ENCODE measurements around the gene OTUD5.

OTUD5 gene

DNA sequence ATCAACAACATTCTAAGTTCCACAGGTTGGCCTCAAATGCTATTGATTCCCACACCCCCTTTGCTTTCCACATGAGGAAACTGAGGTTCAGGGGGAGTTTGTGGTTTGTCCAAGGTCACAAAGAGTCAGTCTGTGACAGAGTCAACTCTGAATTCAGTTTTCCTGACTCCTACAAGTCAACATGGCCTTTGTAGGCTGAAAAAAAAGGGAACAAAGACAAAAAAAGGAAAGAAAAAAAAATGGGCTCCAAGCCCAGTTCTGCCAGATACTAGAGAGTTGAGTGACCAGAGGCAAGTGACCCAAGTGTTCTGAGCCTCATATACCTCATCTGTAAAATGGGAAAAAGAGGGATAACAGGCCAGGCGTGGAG, 22.1 kb downstream of the OTUD5 start:
- DNase-seq: no peak

DNA sequence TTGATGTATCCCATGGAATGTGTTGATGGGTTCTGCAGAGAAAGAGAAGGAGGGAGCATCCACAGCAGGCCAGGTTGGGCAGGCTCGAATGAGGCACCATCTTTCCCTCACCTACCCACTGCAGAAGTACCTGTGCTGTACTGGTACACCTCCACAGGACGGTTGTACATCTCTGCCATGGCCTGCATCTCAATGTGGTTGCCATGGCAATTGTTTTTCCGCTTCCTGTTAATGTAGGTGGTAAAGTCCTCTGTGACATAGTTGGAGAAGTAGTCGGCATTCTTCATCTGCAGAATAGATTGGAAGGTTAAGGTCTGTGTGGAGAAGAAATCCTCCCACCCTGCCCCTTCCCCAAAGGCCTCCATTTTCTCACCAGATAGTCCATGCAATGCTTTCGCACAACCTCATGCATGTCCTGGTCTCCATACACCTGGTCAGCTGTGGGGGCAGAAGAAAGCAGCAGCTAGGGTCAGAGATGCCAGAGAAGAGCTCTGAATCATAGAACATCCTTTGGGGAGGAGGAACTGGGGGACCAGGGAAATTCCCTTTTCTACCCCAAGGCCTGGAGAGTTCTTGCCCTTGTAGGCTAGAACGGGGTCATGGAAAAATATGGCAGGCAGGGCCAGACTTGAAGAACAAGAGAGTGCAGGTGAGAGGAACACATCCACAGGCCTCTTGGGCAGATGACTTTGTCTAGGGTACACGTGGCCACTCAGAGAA, 22.7 kb downstream of the OTUD5 start:
- DNase-seq: no peak

DNA sequence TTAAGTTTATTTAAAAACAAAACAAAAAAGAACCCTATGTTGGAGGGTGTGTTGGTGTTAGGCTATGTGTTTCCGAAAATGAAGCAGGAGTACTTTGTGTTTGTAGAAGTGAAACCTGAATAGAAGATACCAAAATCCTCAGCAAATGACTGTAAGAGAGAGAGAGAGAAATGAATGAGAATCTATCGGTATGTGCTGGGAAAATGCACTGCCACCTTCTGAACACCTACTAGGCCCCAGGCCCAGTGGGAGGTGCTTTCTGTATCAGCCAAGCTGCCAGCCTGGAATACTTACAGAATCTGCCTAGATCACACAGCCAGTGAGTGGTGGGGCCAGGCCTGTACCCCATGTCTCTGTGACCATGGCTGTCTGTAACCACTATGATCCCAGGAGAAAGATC, 23.6 kb downstream of the OTUD5 start:
- no peak for DNase-seq

DNA sequence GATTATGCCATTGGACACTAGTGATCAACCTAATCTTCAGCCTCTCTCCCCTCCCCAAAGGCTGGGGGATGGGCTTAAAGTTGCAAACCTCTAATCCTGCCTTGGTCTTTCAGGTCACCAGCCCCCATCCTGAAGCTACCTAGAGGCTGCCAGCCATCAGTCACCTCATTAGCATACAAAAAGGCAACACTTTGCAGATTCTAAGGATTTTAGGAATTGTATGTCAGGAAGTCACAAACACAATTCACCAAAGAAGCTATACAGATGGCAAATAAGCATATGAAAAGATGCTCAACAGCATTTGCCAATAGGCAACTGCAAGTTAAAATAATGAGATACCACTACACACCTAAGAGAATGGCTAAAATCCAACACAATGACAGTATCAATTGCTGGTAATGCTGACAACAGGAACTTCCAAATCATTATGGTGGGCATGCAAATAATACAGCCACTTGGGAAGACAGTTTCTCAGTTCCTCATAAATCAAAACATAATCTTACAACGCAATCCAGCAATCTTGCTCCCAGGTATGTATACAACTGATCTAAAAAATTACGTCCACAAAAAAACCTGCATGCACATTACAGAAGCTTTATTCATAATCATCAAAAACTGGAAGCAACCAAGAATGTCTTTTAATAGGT, 29.5 kb downstream of the OTUD5 start:
- DNase-seq: no peak

DNA sequence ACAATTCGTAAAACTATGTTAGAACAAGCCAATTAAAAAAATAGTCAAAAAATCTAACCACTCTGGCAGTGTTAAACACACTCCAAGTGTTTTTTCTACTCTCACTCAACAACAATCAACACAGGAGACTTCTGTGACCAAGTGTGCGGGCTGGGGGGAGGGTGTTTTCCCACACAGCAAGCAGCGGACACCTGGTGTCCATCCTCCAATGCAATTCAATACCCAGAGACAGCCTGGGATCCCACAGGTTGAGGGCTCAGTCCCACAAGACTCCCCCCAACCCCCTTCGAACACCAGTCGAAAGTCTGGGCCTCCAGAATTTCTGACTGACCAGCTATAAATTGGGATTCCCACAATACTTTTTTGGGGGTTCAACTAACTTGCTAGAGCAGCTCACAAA, 30.3 kb downstream of the OTUD5 start:
- DNase-seq: no peak

DNA sequence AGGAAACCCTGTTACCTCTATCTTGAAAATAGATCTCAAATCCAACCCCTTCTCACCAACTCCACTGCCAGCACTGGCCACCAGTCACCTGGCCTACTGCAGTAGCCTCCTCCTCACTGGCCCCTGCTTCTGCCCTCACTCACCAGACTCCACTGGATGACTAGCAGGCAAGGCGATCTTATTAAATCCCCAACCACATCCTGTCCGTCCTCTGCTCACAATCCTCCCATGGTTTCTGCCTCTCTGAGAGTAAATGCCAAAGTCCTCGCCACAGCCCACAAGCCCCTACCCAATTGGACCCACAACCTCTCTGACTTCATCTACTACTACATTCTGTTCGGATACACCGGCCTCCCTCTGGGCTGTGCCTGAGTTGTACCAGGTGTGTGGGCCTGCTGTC, 33.1 kb downstream of the OTUD5 start:
- no peak for DNase-seq

DNA sequence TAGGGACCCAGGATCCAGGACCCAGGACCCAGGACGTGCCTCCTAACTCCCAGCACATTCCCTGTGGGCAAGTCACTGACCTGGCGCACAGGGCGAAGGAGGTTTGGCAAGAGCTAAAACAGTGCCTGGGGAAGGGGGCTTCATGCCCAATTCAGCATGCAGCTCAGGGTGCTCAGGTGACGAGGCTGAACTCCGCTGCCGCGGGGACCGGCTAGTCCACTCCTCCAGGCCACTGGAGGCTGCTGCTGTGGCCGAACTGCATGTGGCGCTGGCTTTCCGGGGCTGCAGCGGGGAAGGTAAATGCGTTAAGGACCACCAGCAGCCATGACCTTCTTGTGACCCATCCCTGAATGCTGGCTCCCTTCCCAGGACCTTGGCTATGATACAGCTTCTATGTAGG, 33.6 kb downstream of the OTUD5 start:
- DNase-seq: no peak

DNA sequence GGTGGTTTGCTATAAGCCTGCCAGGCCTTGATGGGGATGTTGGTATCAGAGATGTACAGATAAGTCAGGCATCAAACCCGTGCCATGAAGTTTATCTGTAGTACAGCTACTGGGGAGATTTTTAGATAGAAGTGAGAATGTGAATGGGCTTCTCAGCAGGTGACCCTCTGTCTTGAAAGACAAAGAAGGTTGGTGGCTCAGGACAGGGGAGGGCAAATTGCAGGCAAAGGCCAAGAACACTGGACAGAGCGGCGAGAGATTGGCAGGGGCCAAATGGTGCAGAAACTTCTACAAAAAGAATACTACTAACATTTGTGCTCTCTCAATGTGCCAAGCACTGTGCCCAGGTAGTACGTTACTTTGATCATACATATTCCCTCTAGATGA, 36.7 kb downstream of the OTUD5 start:
- no peak for DNase-seq

DNA sequence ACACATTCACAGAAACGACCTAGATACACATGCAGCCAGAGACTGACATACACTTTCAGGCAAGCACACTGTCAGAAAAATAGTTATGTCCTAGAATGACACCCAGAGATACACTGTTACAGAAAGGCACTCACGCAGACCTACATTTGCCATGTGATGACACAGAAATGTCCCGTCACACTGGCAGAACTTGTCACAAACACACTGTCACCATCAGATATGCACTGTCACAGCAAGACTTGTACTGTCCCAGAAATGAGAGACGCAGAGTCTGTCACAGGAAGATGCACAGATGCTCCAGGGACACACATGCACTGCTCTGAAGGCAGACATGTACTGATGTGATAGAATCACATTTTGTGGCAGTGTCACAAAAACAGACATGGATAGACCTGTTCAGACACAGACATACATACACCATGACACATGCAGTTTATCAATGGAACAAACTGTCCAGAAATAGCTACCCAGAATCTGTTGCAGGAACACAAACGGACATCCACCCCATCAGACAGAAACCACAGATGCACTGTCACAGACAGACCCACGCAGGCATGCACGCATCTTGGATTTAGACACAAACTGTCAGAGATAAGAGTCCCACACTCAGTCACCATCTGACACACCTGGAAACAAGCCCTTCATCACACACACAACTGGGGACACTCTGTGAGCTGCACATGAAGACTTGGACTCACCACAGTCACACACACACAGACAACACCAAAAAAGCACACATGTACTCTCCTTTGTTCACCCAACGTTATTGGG, 37.3 kb downstream of the OTUD5 start:
- DNase-seq: no peak

DNA sequence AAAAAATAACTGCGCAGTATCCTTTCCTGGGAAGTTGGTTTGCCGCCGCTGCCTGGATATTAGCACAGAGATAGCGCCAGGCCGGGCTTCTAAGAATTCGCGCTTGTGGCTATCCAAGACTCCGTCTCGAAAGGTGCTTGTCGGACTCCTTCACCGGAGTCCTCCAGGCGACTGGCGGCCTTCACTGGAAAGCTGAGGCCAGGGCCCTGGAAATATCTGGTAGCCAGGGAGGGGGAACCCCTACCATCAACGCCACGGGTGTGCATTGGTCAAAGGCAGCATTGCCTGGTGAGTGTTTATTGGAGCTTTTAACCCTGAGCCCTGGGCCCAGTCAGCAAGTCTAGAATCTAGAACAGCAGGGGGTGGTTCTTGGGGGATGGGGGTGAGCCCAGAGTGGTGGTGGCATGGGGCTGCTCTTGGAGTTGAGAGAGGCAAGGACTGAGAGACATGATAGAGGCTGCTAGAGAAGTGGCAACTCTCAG, 38.0 kb downstream of the OTUD5 start:
- DNase-seq: no peak

DNA sequence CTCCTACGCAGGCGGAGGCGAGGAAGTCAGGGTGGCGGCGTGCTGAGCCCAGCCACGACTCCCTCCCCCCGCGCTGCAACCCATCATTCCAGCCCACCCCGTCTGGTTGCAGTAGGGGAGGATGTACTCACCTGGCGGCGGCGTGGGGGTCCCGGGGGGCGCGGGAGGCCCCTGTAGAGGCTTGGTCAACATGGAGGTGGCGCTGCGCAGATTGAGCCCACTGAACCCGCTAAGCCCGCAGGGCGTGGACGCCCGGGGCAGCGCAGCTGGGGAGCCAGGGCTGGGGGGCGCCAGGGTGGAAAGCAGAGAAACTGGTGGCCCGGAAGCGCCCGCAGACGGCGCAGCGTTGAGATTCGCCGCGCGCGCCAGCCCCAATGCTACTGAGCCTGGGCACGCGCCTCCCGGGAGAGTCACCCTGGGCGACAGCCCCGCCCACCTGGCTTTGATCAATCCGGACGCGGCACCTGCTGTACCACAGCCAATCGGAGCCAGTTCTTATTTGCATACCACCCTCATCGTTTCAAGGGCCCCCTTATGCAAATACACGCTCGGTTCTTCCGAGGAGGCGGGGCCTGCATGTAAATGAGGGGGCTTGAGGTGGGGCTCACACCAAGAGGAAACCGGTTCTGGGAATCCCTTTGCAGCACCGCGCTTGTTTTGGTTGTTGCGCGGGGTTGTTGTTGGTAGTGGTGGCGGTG, 38.6 kb downstream of the OTUD5 start, which contains the start of gene PIM2:
Gene PIM2, minus strand, starts transcription at position 382 of the 698 bp plus-strand sequence. Its CDS starts 190 bp downstream, at position 192.
- peak; percentile 99 for DNase-seq

DNA sequence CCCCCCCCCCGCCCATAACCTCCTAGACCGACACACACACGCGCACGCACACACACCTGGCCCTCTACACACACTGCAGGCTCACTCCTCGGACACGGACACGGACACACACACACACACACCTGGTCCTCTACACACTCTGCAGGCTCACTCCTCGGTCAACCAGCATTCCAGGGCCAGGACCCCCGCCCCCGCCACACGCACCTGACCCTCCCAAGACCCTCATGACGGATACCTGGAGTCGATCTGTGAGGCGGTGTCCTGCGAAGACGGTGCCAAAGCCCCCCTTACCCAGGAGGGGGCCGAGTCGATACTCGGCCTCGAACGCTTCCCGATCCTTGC, 39.1 kb downstream of the OTUD5 start:
- DNase-seq: no peak

DNA sequence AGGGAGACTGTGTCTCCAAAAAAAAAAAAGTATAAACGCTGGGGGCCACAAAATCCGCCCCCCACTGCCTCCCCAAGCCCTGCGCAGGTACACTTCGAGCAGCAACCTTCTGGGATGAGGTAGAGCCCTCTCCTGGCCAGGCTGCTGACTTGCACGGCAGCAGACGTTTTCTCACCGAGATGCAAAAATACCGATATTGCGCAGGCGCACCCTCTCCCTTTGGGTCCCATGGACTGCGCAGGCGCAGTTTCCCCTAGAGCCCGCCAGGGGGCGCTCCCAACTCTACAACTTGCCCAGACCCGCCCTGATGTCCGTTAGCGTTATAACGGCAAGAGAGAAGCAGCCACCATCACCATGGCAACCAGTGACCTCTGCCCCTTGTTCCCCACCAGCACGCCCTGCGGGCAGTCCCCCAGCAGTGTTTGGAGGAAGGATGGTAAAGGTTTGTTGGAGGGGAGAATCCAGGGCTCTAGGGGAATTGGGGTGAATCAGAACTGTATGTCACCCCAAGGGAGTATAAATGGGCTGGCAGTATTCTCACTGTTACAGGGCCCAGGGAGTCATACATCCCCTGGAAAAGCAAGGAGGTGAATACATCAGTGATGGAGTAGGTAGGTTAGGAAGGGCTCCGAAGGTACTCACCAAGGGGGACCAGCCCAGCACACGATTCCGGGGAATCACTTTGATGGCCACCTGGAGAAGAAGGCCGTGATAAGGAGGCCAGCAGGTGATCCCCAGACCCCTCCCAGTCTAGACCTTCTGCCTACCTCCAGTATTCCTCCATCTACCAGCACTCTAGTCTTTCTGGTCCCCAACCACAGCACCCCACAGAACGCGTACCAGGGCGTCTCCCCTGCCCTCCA, 40.0 kb downstream of the OTUD5 start:
- peak; percentile 95 for DNase-seq

DNA sequence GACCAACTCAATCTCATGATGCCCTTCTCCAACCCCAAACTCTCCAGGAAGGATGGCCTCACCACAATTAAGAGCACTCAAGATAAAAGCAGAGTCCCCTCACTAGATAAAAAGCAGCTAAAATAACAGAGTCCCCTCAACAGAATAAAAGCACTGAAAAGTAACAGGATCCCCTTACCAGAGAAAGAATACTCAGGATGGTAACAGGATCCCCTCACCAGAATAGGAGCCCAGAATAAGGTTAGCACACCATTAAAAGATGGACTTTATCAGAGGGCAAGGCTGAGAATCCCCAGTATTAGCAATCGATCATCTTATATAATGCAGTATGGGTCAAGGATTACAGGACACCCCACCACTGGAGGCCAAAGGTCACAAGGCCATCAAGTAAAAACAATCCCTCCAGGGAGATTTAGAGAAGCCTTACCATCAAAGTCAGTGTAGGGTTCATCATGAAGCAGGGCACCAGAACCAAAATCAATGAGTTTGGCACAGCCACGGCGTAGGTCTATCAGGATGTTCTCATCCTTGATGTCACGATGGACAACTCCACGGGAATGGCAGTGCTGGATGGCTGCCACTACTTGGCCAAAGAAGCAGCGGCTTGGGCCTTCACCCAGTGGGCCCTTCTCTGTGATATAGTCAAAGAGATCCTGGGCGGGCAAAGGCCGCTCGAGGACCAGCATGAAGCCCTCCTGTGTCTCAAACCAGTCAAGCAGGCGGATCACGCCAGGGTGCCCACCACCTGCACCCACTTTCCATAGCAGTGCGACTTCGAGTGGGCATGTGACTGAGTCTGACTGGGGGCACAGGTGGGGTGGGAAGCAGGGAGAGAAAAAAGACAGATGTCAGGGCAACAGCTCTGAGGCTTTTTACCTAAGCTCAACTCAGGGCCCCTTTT, 42.6 kb downstream of the OTUD5 start:
- no peak for DNase-seq

DNA sequence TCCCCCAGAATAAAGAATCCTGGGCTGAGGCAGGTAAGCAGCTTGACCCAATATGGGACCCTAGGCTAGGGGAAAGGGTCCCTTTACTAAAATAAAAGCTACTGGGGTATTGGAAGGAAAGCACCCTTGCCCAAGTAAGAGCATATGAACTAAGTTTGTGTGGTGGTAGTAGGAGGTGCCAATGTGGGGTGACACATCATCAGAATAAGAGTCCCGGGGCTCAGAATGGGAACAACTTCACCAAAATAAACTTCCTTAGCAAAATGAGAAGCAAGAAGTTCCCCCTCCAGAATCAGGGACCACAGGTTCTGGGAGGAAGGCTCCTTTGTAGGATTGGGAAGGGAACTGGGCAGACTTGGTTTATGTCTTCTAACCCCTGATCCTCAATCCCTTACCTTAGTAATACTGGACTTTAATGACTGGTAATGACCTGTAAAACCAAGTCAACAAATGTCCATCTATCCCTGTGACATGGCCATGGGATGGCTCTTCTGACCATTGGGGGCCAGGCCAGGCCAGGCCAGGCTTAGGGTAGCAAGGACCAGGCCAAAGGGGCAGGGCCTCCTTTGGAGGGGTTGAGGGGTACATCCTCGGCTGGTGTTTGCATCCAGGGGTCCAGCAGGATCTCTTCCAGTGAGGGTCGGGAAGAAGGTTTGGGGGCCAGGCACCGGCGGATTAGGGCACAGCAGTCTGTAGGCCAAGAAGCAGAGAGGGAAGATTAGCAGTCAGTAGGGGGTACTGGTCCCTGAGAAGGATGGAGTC, 43.6 kb downstream of the OTUD5 start:
- no peak for DNase-seq

DNA sequence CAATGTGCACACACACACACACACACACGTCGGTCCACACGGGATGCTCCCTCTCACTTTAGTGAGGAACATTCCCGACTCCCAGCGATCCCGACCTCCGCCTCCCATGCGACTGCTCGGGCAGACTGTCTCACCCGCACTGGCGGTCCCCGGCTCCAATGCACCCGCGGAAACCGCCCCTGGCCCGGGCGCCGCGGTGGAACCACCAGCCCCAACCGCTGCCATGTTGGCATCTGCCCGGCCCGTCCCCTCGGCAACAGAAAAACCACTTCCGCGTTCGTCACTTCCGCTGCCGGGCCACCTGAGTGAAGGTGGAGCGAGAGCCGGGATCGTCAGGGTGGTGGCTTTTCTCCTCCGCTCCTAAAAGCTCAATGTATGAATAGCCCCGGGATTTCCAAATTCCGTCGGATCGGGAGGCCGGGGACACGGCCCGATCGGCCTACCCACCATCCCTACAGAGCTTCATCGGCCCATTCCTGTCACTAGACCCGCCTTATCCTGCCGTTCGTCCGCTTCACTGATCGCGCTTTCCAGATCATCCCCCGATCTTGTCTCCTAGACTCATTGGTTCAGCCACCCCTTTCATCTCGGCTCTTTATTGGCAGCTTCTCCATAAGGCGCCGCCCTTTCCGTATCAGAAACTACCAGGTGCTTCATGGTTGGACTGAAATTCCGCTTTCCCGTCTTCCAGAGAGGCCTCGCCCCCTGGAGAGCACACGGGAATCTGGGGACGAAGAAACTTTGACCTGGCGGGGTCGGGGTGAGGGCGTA, 45.8 kb downstream of the OTUD5 start, which contains the start of gene SLC35A2:
Gene SLC35A2, minus strand, starts transcription at position 235 of the 771 bp plus-strand sequence. Its CDS starts 10 bp downstream, at position 225.
- DNase-seq: peak; percentile 94

DNA sequence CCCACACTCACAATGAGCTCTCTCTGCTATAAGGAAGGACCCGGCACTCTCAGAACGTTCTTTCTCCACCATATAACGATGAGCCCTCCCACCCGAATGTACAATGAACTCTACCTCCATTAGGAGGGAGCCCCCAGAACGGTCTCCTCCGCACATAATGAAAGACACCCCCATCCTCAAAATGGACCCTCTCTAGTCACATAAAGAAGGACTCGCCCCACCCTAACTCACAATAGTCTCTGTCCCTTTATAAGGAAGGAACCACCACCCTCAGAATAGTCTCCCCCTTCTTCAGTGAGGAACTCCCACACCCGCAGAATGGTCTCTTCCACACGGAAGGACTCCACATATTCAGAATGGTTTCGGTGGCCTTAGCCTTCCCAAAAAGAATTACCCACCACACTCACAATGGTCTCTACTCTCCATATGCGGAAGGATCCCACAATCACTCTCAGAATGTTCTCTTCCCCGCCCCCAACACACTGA, 46.4 kb downstream of the OTUD5 start:
- DNase-seq: no peak

DNA sequence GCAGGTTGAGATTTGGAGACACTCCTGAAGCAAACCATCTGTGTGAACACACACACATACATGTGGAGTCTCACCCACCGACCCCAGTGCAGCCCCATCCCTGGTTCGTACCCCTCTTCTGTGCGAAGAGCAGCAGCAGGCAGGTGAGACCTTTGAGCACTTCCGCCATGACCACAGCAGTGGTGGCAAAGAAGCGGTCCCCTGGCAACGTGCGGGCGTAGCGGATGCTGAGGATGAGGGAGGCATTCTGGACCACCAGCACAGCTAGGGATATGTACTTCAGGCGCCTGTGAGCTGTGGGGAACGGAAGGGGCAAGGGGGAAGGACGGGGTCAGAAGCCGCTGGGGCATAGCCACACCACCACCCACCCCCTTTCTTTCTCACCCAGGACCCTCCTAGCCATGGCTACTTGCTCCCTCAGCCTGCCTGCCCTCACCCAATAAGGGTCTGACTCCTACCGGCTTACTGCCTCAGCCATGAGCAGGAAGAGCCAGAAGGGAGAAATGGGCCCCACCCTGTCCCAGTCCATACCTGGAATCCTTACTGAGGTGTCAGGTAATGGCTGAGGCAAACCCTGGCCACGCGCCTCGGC, 47.6 kb downstream of the OTUD5 start:
- DNase-seq: no peak

DNA sequence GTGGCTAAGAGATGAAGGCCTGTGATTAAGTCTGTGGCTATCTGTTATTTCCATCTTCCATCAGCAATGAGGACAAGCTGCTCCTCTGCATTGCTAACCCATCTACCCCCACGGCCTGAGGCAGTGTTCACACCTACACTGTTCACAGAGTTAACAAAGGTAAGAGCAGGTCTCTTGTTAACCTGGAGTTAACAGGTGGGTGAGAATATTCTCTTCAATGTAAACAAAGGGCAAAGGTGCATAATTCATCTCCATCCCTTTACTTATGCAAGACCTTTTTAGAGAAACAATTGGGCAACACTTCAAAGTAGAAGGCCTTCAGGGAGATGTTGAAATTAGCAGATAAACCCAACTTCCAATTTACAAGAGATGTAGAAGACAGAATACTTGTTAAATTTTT, 48.8 kb downstream of the OTUD5 start:
- DNase-seq: no peak

Measured in NCI-H82 (cell line).